Measurements from ENCODE around the gene KIF26B. TPM values are rescaled to one million over a fixed set of nuclear protein-coding genes. Genes with fewer than 3 reads are reported as not detected.

KIF26B gene
- total and polyA plus RNA-seq, 10 of the 15 experiments (the other 5 are each of a cell fraction or from before 2014, with no cell fraction given), result 0.35 to 11.6 (median 2.2) TPM

DNA sequence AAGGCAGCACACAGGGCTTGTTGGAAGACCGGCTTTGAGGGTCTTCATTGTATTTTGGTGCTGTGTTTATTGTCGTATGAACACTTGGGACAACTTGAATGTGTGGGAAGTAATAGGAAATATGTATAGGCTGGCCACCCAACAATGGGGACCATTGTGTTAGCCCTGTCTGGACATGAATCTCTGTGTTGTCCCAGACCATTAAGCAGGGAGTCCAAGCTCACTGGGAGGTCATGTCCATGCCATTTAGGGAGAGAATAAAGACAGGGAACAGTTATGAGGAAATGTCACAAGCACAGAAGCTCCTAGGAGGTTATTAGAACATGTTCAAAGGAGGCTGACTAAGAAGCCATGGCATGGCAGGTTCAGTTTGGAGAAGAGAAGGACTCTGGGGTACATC is 266.1 kb downstream of the KIF26B start:
- ChIA-PET RAD21 (ENCODE audit: unreplicated experiment) (no interaction called here), CTCF (no interaction called here), SMC1A (ENCODE audit: uncharacterized antibody, unreplicated experiment) (no interaction called here), POLR2A (no interaction called here)
- DNase-seq (ENCODE audit: low read depth, low spot score) (no peak), ATAC-seq (no peak), FAIRE-seq (no peak)
- no peak overlapping the region for H3K9ac ChIP-seq (ENCODE audit: control insufficient read depth, insufficient read depth, low read length)
- H3K4me1 ChIP-seq (ENCODE audit: control insufficient read depth, insufficient read depth, low read length), result no peaks in the 10 kb centered on the region
- no peak overlapping the region for H3K4me3 ChIP-seq
- H3K4me2 ChIP-seq (ENCODE audit: control insufficient read depth, insufficient read depth), result no peak overlapping the region
- no TSS peak for BruUV-seq (replicated peaks)
- WGBS (ENCODE audit: insufficient coverage, insufficient replicate concordance, low lambda C conversion rate, missing lambda C conversion rate), result 59% methylated on average over 2 of the region's 2 CpGs
- no peaks in the 10 kb centered on the region for H3K36me3 ChIP-seq (ENCODE audit: control insufficient read depth in 2 of 2, insufficient read depth in 2 of 2, low read length in 1 of 2)
- H2AFZ ChIP-seq (ENCODE audit: control insufficient read depth, low read depth, low read length), result no peak overlapping the region
- intact Hi-C loops (cut with micrococcal nuclease; ENCODE audit: unreplicated experiment), result no loop called here
- in situ Hi-C loops (cut with MboI), result no loop called here
- no peaks in the 10 kb centered on the region for H4K20me1 ChIP-seq (ENCODE audit: control insufficient read depth, insufficient read depth)
- H3K27me3 ChIP-seq (replicated peaks in 1 of 2; ENCODE audit: control insufficient read depth in 2 of 2, insufficient read depth in 2 of 2, low read length in 1 of 2), result peaks cover 0 to 3% of the 10 kb centered on the region in 2 experiments; a peak in 3 of 4 replicates
- H3K79me2 ChIP-seq (ENCODE audit: control insufficient read depth, insufficient read depth, low read length), result no peaks in the 10 kb centered on the region
- H3K27ac ChIP-seq (ENCODE audit: control insufficient read depth, insufficient read depth), result no peak overlapping the region
- no peaks in the 10 kb centered on the region for H3K9me3 ChIP-seq (replicated peaks; ENCODE audit: control insufficient read depth, insufficient read depth, low read length)
- TF ChIP-seq, protein P1, sequence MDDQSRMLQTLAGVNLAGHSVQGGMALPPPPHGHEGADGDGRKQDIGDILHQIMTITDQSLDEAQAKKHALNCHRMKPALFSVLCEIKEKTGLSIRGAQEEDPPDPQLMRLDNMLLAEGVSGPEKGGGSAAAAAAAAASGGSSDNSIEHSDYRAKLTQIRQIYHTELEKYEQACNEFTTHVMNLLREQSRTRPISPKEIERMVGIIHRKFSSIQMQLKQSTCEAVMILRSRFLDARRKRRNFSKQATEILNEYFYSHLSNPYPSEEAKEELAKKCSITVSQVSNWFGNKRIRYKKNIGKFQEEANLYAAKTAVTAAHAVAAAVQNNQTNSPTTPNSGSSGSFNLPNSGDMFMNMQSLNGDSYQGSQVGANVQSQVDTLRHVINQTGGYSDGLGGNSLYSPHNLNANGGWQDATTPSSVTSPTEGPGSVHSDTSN (IDR thresholded peaks at IDR 0.05; ENCODE audit: insufficient replicate concordance, low read depth, low read length), result no peak
- TF ChIP-seq, protein P2, sequence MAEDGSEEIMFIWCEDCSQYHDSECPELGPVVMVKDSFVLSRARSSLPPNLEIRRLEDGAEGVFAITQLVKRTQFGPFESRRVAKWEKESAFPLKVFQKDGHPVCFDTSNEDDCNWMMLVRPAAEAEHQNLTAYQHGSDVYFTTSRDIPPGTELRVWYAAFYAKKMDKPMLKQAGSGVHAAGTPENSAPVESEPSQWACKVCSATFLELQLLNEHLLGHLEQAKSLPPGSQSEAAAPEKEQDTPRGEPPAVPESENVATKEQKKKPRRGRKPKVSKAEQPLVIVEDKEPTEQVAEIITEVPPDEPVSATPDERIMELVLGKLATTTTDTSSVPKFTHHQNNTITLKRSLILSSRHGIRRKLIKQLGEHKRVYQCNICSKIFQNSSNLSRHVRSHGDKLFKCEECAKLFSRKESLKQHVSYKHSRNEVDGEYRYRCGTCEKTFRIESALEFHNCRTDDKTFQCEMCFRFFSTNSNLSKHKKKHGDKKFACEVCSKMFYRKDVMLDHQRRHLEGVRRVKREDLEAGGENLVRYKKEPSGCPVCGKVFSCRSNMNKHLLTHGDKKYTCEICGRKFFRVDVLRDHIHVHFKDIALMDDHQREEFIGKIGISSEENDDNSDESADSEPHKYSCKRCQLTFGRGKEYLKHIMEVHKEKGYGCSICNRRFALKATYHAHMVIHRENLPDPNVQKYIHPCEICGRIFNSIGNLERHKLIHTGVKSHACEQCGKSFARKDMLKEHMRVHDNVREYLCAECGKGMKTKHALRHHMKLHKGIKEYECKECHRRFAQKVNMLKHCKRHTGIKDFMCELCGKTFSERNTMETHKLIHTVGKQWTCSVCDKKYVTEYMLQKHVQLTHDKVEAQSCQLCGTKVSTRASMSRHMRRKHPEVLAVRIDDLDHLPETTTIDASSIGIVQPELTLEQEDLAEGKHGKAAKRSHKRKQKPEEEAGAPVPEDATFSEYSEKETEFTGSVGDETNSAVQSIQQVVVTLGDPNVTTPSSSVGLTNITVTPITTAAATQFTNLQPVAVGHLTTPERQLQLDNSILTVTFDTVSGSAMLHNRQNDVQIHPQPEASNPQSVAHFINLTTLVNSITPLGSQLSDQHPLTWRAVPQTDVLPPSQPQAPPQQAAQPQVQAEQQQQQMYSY (CRISPR knock-in tag; IDR thresholded peaks at IDR 0.05), result no peak
- TF ChIP-seq, protein P3, sequence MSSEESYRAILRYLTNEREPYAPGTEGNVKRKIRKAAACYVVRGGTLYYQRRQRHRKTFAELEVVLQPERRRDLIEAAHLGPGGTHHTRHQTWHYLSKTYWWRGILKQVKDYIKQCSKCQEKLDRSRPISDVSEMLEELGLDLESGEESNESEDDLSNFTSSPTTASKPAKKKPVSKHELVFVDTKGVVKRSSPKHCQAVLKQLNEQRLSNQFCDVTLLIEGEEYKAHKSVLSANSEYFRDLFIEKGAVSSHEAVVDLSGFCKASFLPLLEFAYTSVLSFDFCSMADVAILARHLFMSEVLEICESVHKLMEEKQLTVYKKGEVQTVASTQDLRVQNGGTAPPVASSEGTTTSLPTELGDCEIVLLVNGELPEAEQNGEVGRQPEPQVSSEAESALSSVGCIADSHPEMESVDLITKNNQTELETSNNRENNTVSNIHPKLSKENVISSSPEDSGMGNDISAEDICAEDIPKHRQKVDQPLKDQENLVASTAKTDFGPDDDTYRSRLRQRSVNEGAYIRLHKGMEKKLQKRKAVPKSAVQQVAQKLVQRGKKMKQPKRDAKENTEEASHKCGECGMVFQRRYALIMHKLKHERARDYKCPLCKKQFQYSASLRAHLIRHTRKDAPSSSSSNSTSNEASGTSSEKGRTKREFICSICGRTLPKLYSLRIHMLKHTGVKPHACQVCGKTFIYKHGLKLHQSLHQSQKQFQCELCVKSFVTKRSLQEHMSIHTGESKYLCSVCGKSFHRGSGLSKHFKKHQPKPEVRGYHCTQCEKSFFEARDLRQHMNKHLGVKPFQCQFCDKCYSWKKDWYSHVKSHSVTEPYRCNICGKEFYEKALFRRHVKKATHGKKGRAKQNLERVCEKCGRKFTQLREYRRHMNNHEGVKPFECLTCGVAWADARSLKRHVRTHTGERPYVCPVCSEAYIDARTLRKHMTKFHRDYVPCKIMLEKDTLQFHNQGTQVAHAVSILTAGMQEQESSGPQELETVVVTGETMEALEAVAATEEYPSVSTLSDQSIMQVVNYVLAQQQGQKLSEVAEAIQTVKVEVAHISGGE (CRISPR knock-in tag; IDR thresholded peaks at IDR 0.05), result no peak
- TF ChIP-seq, protein P4, sequence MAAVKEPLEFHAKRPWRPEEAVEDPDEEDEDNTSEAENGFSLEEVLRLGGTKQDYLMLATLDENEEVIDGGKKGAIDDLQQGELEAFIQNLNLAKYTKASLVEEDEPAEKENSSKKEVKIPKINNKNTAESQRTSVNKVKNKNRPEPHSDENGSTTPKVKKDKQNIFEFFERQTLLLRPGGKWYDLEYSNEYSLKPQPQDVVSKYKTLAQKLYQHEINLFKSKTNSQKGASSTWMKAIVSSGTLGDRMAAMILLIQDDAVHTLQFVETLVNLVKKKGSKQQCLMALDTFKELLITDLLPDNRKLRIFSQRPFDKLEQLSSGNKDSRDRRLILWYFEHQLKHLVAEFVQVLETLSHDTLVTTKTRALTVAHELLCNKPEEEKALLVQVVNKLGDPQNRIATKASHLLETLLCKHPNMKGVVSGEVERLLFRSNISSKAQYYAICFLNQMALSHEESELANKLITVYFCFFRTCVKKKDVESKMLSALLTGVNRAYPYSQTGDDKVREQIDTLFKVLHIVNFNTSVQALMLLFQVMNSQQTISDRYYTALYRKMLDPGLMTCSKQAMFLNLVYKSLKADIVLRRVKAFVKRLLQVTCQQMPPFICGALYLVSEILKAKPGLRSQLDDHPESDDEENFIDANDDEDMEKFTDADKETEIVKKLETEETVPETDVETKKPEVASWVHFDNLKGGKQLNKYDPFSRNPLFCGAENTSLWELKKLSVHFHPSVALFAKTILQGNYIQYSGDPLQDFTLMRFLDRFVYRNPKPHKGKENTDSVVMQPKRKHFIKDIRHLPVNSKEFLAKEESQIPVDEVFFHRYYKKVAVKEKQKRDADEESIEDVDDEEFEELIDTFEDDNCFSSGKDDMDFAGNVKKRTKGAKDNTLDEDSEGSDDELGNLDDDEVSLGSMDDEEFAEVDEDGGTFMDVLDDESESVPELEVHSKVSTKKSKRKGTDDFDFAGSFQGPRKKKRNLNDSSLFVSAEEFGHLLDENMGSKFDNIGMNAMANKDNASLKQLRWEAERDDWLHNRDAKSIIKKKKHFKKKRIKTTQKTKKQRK (IDR thresholded peaks at IDR 0.05; ENCODE audit: low read depth, low read length), result no peak
- TF ChIP-seq SP1 (IDR thresholded peaks at IDR 0.05; ENCODE audit: low read depth, low read length) (no peak), IRF4 (IDR thresholded peaks at IDR 0.05; ENCODE audit: low read depth, low read length) (no peak), IKZF2 (IDR thresholded peaks at IDR 0.05) (no peak), RAD21 (IDR thresholded peaks at IDR 0.05; ENCODE audit: insufficient read depth, low read depth, low read length) (no peak), ZSCAN29 (IDR thresholded peaks at IDR 0.05) (no peak), KLF5 (IDR thresholded peaks at IDR 0.05; ENCODE audit: partially characterized antibody) (no peak), CBX5 (IDR thresholded peaks at IDR 0.05; ENCODE audit: low read depth) (no peak), SUPT20H (IDR thresholded peaks at IDR 0.05; ENCODE audit: borderline replicate concordance, control insufficient read depth, low read depth, low read length) (no peak)
